Fibroblast of peridontal ligament (primary cell): ENCODE results near the gene COPG2.
"Not testable (repeated sequence)": the region's sequence is repeated elsewhere in the genome, so short reads cannot be mapped to it uniquely, and the experiment has no call there.

ENCODE experiments used
- DNase-seq: peaks from one replicate; pipeline ENCODE4 v3.0.0-alpha.2; 2010; ENCODE audit errors: extremely low read depth

The COPG2 gene

DNA sequence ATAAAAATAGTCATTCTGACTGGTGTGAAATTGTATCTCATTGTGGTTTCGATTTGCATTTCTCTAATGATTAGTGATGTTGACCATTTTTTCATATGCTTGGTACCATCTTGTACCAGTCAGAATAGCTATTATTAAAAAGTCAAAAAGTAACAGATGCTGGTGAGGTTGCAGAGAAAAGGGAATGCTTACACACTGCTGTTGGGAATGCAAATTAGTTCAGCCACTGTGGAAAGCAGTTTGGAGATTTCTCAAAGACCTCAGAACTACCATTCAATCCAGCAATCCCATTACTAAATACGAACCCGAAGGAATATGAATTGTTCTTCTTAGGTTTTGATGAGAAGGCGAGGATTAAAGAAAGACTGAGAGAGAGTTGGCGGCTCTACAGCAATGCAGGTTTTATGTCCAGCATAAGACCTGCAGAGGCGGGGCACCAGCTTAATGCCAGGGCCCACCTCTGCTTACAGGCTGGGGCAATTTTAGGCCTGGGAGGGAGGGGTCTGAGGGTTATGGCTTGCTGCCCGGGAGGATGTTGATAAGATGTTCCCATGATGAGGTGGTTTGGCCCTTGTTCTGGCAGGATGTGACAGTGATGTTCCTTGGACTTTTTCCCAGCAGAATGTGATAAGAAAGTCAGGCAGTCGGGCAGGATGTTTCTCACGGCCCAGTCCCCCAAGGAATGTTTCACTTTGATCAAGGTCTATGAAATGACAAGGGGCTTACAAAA, 102.2 kb downstream of the COPG2 start:
- DNase-seq: no peak

DNA sequence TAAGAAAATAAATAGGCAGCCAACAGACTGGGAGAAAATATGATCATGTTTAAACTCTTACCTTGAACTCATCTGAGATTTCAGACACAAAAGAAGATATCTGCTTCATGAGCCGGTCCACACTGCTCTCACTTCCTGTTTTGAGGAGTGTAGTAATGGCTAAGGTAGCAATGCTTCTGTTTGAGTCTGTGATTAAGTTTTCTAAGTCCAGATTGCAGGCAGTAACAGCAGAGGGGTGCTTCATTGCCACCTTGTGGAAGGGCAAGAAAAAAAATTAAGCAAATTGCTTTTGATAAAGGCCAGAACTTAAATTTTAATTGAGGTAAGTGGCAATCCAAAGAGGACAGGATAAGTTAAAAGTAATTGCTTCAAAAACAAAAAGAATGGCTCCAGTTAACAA, 107.6 kb downstream of the COPG2 start:
- DNase-seq: peak; percentile 28

GRCh38 chr7:130559184-130559583, 109.4 kb downstream of the COPG2 start:
- no peak for DNase-seq

GRCh38 chr7:130554481-130554880, 114.1 kb downstream of the COPG2 start:
- no peak for DNase-seq

- DNase-seq: no peak
These were observed 115.0 kb downstream of the COPG2 start for GRCh38 chr7:130553398-130554029.

DNA sequence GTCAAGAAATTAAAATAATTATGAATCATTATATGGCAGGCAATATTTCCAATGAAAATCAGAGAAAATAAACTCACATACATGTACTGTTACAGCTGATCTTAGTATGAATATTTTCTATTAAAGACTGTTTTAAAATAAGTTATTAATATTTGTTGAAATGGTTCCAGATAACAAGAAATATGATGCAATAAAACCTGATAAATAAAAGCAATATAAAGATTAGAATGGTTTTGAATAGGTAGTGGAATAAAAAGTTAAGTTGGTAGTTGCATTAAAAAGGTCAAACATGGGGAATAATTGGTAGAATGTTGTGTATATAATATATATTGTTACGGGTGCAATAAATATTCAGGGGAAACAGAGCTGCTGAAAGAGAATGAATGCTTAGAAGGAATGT, 124.2 kb downstream of the COPG2 start:
- no peak for DNase-seq

GRCh38 chr7:130543487-130544010, 125.0 kb downstream of the COPG2 start:
- DNase-seq: no peak

GRCh38 chr7:130542297-130542696, 126.3 kb downstream of the COPG2 start:
- not testable (repeated sequence) for DNase-seq

GRCh38 chr7:130541287-130541686, 127.3 kb downstream of the COPG2 start:
- DNase-seq: not testable (repeated sequence)

- not testable (repeated sequence) for DNase-seq
These were observed 130.7 kb downstream of the COPG2 start for GRCh38 chr7:130537894-130538293.

- DNase-seq: peak; percentile 8
These were observed 139.1 kb downstream of the COPG2 start for GRCh38 chr7:130529417-130529816.

- DNase-seq: not testable (repeated sequence)
These were observed 140.7 kb downstream of the COPG2 start for GRCh38 chr7:130527752-130528355.

- DNase-seq: no peak
These were observed 143.9 kb downstream of the COPG2 start for GRCh38 chr7:130524628-130525027.

DNA sequence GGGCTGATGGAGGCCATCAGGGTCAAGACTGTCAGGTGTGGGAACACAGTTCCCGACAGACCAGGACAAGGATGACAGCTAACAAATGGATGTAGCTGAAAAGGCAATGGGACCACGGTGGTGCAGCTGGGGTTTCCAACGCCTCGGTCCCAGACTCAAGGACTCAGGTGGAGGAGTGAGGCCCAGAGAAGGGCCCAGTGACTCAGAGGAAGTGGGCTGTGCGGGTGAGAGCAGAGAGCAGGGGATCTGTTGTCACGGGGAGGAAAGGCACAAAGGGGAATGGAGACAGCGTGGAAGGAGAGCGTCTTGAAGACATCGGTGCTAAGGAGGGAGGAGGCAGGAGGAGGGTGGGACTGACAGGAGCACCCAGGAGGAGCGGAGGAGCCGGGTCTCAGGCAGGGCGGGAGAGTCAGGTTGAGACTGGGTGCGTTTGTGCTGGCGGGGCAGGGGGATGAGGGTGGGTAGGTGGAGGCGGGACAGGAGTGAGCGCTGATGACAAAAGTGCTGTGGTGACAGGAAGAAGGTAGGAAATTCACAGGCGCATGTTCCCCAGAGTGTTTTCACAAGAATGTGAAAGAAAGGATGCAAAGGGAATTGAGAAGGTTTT, 144.9 kb downstream of the COPG2 start:
- not testable (repeated sequence) for DNase-seq

GRCh38 chr7:130521258-130521951, 147.1 kb downstream of the COPG2 start:
- no peak for DNase-seq

DNA sequence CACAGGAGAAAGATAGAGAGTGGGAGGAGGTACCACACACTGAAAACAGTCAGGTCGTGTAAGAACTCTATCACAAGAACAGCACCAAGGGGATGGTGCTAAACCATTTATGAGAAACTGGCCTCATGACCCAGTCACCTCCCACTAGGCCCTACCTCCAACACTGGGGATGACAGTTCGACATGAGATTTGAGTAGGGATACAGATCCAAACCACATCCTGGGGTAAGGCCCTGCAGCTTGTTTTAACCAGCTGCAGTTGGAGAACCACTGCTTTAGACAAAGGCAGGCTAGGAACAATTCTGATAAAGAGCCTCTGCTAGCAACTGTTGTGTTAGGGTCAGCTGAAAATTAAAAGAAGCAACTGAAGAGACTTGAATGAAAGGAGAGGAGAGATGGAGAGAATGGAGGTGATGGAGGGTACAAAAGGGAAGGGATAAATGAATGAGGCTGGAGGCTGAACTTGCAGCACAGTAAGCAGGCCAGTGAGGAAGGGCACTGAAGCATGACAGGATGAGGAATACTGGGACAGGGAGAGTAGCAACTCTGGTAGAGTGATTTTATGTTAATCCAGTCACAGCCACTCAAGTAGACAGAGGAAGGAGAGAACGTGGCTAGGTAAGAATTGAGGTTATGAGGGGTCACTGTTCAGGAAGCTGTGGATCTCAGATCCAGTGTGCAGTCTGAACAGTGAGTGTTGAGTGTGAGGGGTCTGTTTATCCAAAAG, 153.1 kb downstream of the COPG2 start:
- no peak for DNase-seq

DNA sequence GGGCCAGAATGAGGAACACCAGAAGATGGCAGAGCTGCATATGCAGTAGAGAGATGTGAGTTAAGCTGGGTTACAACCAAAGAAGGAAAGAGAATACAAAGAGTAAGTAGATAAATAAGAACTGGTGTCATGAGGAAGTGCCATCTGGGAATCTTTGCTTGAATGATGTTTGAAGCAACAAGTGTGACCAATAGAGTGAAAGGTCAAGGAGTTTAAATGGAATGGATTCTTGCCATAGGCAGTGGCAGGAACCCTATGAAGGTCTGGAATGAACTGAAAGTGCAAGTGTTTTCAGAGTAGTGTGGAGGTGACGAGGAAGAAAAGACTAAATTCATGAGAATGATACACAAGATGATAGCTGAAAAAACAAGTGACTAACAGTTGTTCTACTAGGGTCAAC, 155.1 kb downstream of the COPG2 start:
- no peak for DNase-seq

- not testable (repeated sequence) for DNase-seq
These were observed 156.5 kb downstream of the COPG2 start for GRCh38 chr7:130512038-130512437.

DNA sequence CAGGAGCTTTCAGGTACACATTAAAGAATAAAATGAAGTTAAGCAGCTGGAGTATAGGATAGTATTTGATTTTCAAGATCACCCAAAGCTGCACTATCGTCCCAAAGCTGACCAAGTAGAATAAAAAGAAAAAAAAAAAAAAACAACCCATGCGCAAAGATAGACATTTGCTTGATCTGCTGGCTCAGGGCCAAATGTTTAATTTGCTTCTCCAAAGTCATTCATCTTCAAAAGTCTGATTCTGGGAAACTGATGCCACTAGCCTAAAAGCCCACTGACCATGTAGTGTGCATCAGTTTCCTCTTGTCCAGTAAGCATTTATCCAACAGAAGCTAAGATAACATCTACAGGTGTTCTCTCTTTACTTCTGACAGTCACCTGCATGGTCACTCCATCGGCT, 162.2 kb downstream of the COPG2 start:
- no peak for DNase-seq

GRCh38 chr7:130505753-130506152, 162.8 kb downstream of the COPG2 start:
- DNase-seq: no peak

DNA sequence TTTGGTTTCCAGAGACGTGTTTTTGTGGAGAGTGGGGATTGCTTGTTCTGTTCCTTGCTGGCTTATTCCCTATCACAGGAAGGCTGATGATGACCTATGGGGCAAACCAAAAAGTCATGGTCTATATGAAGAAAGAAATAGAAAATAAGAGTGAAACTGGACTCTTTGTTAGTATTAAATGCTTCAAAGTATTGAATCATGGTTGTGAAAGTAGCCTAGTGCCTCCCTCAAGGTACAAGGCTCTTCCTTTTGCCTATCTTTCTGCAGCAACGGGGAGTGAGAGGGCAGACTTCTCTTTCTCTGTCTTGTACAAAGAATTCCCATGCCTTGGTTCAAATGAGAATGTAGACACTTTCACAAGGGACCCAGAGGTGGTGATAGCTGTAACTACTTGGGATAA, 167.6 kb downstream of the COPG2 start:
- DNase-seq: no peak
